SK-N-SH treated with all-trans-retinoic acid at 6 μM for 48 hours (cell line): Measurements from ENCODE around the gene SCRT2.

Experiments
- GLIS3 ChIP-seq: fragments of 250-450 bp; sonication (Bioruptor Pico); IDR thresholded peaks from 2 replicates; pipeline ENCODE4 v1.5.0; 2020; ENCODE audit warnings: mild to moderate bottlenecking, moderate library complexity
- PPARA ChIP-seq: fragments of 250-450 bp; sonication (Bioruptor Pico); IDR thresholded peaks from 2 replicates; pipeline ENCODE4 v1.5.0; 2020; ENCODE audit warnings: mild to moderate bottlenecking, borderline replicate concordance
- RARB ChIP-seq: fragments of 250-450 bp; sonication (Bioruptor Pico); IDR thresholded peaks from 2 replicates; pipeline ENCODE4 v1.8.0; 2021; ENCODE audit warnings: mild to moderate bottlenecking, moderate library complexity
- TCF4 ChIP-seq: fragments of 250-450 bp; sonication (Bioruptor Pico); IDR thresholded peaks from 2 replicates; pipeline ENCODE4 v1.8.0; 2021; ENCODE audit warnings: mild to moderate bottlenecking, moderate library complexity, borderline replicate concordance
- ZC3H10 ChIP-seq: fragments of 250-450 bp; sonication (Bioruptor Pico); IDR thresholded peaks from 2 replicates; pipeline ENCODE4 v1.5.1; 2021; ENCODE audit warnings: mild to moderate bottlenecking, moderate library complexity
- ZFP3 ChIP-seq: fragments of 250-450 bp; sonication (Bioruptor Pico); IDR thresholded peaks from 2 replicates; pipeline ENCODE4 v1.5.0; 2020; ENCODE audit warnings: mild to moderate bottlenecking, moderate library complexity
- ZFP30 ChIP-seq: fragments of 450-650 bp; formaldehyde crosslinking; IDR thresholded peaks from 2 replicates; pipeline ENCODE4 v1.5.0; 2022; ENCODE audit warnings: mild to moderate bottlenecking, moderate library complexity
- ZNF565 ChIP-seq: fragments of 450-650 bp; formaldehyde crosslinking; conservative IDR thresholded peaks from 2 replicates; pipeline ENCODE4 v1.5.0; 2020; ENCODE audit warnings: low read depth, mild to moderate bottlenecking, moderate library complexity
- ZNF8 ChIP-seq: fragments of 450-650 bp; formaldehyde crosslinking; IDR thresholded peaks from 2 replicates; pipeline ENCODE4 v1.5.0; 2020; ENCODE audit warnings: mild to moderate bottlenecking, moderate library complexity
- TF ChIP-seq, protein P1 (sequence below): fragments of 250-450 bp; sonication (Bioruptor Pico); IDR thresholded peaks from 2 replicates; pipeline ENCODE4 v1.8.0; 2020; ENCODE audit warnings: mild to moderate bottlenecking, moderate library complexity, borderline replicate concordance

GRCh38 chr20:669573-669972 lies 6.0 kb downstream of the SCRT2 start:
- TF ChIP-seq, protein P1, sequence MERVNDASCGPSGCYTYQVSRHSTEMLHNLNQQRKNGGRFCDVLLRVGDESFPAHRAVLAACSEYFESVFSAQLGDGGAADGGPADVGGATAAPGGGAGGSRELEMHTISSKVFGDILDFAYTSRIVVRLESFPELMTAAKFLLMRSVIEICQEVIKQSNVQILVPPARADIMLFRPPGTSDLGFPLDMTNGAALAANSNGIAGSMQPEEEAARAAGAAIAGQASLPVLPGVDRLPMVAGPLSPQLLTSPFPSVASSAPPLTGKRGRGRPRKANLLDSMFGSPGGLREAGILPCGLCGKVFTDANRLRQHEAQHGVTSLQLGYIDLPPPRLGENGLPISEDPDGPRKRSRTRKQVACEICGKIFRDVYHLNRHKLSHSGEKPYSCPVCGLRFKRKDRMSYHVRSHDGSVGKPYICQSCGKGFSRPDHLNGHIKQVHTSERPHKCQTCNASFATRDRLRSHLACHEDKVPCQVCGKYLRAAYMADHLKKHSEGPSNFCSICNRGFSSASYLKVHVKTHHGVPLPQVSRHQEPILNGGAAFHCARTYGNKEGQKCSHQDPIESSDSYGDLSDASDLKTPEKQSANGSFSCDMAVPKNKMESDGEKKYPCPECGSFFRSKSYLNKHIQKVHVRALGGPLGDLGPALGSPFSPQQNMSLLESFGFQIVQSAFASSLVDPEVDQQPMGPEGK (CRISPR knock-in tag) = no peak
- TF ChIP-seq GLIS3 (CRISPR knock-in tag) (no peak), ZC3H10 (CRISPR knock-in tag) (no peak), TCF4 (CRISPR knock-in tag) (no peak), PPARA (CRISPR knock-in tag) (no peak), ZFP30 (CRISPR knock-in tag) (no peak), RARB (CRISPR knock-in tag) (no peak), ZNF8 (CRISPR knock-in tag) (no peak), ZFP3 (CRISPR knock-in tag) (no peak), ZNF565 (no peak)
